Kidney epithelial cell (primary cell): ENCODE measurements around the gene GNA14. TPM values are rescaled to one million over a fixed set of nuclear protein-coding genes. Genes with fewer than 3 reads are reported as not detected.

Experiments
- DNase-seq: peaks from one replicate; pipeline ENCODE4 v3.0.0-alpha.2; 2010; ENCODE audit warnings: low read depth
- H3K27me3 ChIP-seq: 2 replicates; pipeline ENCODE4 v1.6.0; 2011; ENCODE audit warnings: low read length; ENCODE audit not compliant: control insufficient read depth, insufficient read depth
- H3K36me3 ChIP-seq: 2 replicates; pipeline ENCODE4 v1.5.1; 2011; ENCODE audit warnings: low read length; ENCODE audit not compliant: control insufficient read depth, insufficient read depth
- H3K4me3 ChIP-seq: 2 replicates; pipeline ENCODE4 v1.5.1; 2011; ENCODE audit warnings: low read depth, mild to moderate bottlenecking, control low read depth, low read length
- total RNA-seq: library from RNA; depleted of rRNA; stranded (reverse); fragments of >200 nt; gene quantifications from 2 replicates; pipeline ENCODE4 v1.2.3, GENCODE V29; 2015
- TF ChIP-seq, protein P1 (sequence below): IDR thresholded peaks from 2 replicates; pipeline ENCODE4 v1.5.1; 2011; ENCODE audit warnings: mild to moderate bottlenecking, moderate library complexity, low read length, control low read depth, inconsistent platforms; ENCODE audit not compliant: insufficient read depth, poor library complexity, severe bottlenecking

GNA14 gene
- total RNA-seq, 1 donor from 2014 or later, result 0.63 TPM

- no peak overlapping the region for H3K4me3 ChIP-seq
- TF ChIP-seq, protein P1, sequence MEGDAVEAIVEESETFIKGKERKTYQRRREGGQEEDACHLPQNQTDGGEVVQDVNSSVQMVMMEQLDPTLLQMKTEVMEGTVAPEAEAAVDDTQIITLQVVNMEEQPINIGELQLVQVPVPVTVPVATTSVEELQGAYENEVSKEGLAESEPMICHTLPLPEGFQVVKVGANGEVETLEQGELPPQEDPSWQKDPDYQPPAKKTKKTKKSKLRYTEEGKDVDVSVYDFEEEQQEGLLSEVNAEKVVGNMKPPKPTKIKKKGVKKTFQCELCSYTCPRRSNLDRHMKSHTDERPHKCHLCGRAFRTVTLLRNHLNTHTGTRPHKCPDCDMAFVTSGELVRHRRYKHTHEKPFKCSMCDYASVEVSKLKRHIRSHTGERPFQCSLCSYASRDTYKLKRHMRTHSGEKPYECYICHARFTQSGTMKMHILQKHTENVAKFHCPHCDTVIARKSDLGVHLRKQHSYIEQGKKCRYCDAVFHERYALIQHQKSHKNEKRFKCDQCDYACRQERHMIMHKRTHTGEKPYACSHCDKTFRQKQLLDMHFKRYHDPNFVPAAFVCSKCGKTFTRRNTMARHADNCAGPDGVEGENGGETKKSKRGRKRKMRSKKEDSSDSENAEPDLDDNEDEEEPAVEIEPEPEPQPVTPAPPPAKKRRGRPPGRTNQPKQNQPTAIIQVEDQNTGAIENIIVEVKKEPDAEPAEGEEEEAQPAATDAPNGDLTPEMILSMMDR, result no peak
- no peaks in the 10 kb centered on the region for H3K36me3 ChIP-seq
- no peak for DNase-seq
- no peaks in the 10 kb centered on the region for H3K27me3 ChIP-seq
Observed at GRCh38 chr9:77582961-77583576, 65.1 kb downstream of the GNA14 start.

- no peak overlapping the region for H3K4me3 ChIP-seq
- no peaks in the 10 kb centered on the region for H3K36me3 ChIP-seq
- no peaks in the 10 kb centered on the region for H3K27me3 ChIP-seq
- TF ChIP-seq, protein P1, result no peak
- DNase-seq, result no peak
Observed at GRCh38 chr9:77582525-77582924, 65.6 kb downstream of the GNA14 start.

DNA sequence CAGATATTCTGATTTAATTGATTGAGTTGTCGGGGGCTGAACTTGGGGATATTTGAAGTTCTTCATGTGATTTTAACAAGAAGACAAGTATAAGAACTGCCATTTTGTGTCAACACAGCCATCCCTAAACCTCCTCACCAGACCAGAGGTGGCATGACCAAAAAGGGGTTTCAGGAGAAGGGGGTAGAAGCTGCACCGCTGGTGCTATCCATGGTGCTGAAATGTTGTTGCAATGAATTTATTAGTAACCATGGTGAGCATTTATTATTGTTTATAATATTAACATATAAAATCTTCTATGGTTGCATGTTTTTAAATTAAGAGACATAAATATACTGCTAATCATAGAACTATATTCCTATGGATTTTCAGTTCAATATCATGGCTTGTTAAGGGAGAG, 72.3 kb downstream of the GNA14 start:
- TF ChIP-seq, protein P1, result no peak
- Histone ChIP-seq H3K27me3 (no peaks in the 10 kb centered on the region), H3K36me3 (no peaks in the 10 kb centered on the region), H3K4me3 (no peak overlapping the region)
- DNase-seq, result no peak

- no peak for DNase-seq
- H3K4me3 ChIP-seq, result no peak overlapping the region
- TF ChIP-seq, protein P1, result no peak
- H3K36me3 ChIP-seq, result no peaks in the 10 kb centered on the region
- no peaks in the 10 kb centered on the region for H3K27me3 ChIP-seq
Observed at GRCh38 chr9:77569335-77569734, 78.8 kb downstream of the GNA14 start.

DNA sequence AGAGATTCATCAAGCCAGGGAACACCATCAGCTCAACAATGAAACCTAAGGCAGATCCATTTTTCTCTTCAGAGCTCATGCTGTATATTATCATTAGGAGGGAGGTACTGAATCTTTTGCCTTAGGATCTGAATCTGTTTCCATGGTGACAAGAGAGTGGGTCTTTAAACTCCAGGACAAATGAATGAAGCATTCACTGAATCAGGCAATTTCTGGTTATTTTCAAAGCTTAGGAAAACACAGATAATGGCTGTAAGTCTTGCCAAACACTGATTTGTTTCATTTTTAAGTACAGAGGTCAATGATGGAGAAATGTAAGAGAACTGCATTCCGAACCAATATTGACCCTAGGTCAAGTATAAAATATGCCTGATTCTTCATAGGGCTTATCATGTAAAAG, 84.9 kb downstream of the GNA14 start:
- Histone ChIP-seq H3K4me3 (no peak overlapping the region), H3K27me3 (no peaks in the 10 kb centered on the region), H3K36me3 (no peaks in the 10 kb centered on the region)
- no peak for DNase-seq
- TF ChIP-seq, protein P1, result no peak

DNA sequence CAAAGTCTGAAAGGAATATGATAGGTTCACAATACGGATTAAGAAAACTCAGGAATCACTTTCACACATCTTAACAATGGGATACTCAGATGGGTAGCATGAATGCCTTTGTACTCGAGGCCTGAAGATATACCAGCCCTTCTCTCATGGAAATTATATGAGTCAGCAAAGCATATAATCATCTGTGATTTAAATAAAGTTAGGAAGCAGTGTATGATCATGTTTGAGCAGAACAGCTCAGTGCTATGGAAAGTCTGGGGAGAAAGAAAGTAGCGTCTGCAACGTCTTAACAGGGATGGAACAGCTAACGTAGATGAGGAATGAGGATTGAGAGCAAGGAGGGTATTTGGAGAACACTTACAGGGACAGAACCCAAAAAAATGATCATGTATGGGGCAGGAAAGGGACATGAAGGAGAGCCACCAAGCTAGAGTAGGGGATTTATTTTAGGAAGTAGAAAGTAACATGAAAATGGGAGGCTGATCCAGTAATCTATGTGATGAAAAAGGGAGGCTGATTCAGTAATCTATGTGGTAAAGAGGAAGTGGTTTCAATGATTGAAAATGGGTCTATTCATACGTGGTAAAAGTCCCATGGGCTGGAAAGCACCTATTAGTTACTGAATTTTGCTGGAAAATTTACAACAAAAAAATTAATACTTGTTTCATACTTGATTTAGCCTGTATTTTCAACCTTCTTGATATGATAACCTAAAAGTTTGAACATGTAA, 85.9 kb downstream of the GNA14 start:
- DNase-seq, result no peak
- TF ChIP-seq, protein P1, result no peak
- Histone ChIP-seq H3K4me3 (no peak overlapping the region), H3K36me3 (no peaks in the 10 kb centered on the region), H3K27me3 (no peaks in the 10 kb centered on the region)
